Measurements from ENCODE around the gene SMARCAL1.

Gene SMARCAL1

DNA sequence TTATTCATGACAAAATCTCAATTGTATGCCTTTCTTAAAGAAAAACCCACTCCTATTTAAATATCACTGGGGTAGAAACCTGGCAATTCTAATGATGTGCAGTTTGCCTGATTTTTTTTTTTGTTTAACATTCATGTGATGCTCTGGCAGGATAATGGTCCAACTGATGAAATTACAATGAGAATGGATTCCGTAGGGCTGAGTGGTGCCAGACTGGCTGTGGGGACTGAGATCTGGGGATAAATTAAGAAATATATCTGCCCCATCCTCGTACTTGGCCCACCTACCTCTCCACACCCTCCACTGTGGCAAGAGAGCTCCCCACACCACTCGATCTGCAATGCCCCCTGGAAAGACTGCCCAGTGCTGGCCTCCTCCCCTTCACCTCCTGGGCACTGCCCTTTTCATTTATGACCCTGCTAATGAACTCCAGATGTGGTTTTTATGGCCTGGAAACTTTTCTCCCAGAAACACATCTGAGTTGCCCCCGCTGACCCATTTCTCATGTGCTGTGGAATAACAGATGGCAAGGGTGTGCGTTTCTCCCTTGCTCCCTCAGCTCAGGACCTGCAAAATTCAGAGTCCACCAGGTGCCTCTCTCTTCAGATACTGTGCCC lies 53.4 kb downstream of the SMARCAL1 start:
- TF ChIP-seq, protein P1, sequence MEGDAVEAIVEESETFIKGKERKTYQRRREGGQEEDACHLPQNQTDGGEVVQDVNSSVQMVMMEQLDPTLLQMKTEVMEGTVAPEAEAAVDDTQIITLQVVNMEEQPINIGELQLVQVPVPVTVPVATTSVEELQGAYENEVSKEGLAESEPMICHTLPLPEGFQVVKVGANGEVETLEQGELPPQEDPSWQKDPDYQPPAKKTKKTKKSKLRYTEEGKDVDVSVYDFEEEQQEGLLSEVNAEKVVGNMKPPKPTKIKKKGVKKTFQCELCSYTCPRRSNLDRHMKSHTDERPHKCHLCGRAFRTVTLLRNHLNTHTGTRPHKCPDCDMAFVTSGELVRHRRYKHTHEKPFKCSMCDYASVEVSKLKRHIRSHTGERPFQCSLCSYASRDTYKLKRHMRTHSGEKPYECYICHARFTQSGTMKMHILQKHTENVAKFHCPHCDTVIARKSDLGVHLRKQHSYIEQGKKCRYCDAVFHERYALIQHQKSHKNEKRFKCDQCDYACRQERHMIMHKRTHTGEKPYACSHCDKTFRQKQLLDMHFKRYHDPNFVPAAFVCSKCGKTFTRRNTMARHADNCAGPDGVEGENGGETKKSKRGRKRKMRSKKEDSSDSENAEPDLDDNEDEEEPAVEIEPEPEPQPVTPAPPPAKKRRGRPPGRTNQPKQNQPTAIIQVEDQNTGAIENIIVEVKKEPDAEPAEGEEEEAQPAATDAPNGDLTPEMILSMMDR (IDR thresholded peaks at IDR 0.05; ENCODE audit: poor library complexity, severe bottlenecking) = no peak
- no peak overlapping the region for H3K27ac ChIP-seq (ENCODE audit: poor library complexity, severe bottlenecking)
- no peak for DNase-seq (ENCODE audit: low spot score)
- peaks cover 12% of the 10 kb centered on the region for H3K36me3 ChIP-seq (ENCODE audit: low read depth)
- no peak for ATAC-seq (ENCODE audit: low read depth)
- H3K27me3 ChIP-seq (ENCODE audit: insufficient read depth, poor library complexity, severe bottlenecking) = no peaks in the 10 kb centered on the region
- no peaks in the 10 kb centered on the region for H3K4me1 ChIP-seq (ENCODE audit: insufficient read depth, poor library complexity, severe bottlenecking)
- no peaks in the 10 kb centered on the region for H3K9me3 ChIP-seq (ENCODE audit: severe bottlenecking)
- no peak overlapping the region for H3K4me3 ChIP-seq (ENCODE audit: severe bottlenecking)

DNA sequence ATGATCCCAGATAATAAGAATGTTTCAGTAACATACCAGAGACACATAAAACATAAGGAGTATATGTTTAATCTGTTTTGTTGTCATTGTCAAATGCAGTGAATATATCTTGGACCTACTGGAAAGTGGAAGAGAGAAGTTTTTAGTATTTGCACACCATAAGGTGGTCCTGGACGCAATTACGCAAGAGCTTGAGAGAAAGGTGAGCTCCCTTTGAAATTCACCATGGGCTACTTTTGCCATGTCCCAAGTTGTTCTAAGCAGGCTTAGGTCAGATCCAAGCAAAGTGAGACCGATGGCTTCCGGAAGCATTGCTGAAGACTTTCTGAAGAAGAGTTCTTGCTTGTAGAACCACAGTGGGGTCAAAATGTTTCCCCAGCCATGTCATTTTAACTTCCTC lies 55.6 kb downstream of the SMARCAL1 start:
- Histone ChIP-seq H3K36me3 (ENCODE audit: low read depth) (peaks cover 16% of the 10 kb centered on the region), H3K4me1 (ENCODE audit: insufficient read depth, poor library complexity, severe bottlenecking) (no peaks in the 10 kb centered on the region), H3K4me3 (ENCODE audit: severe bottlenecking) (no peak overlapping the region), H3K9me3 (ENCODE audit: severe bottlenecking) (no peaks in the 10 kb centered on the region), H3K27me3 (ENCODE audit: insufficient read depth, poor library complexity, severe bottlenecking) (no peaks in the 10 kb centered on the region), H3K27ac (ENCODE audit: poor library complexity, severe bottlenecking) (no peak overlapping the region)
- DNase-seq (ENCODE audit: low spot score) = no peak
- no peak for ATAC-seq (ENCODE audit: low read depth)
- TF ChIP-seq, protein P1 (IDR thresholded peaks at IDR 0.05; ENCODE audit: poor library complexity, severe bottlenecking) = no peak

DNA sequence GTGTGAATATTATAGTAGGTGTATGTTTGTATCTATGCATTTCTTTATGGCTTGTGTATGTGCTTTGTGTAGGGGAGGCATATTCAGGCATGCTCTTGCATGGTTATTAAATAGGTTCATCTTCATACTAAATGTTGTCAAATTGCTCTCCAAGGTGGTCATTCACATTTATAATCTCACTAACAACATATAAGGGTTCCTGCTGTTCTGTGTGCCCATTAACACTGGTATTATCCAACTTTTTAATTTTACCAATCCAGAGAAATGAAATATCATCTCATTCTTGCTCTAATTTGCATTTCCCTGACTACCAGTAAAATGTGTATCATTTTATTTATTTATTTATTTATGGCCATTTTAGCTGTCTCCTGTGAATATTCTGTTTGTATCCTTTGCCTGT lies 57.4 kb downstream of the SMARCAL1 start:
- ATAC-seq (ENCODE audit: low read depth) = no peak
- DNase-seq (ENCODE audit: low spot score) = no peak
- Histone ChIP-seq H3K4me1 (ENCODE audit: insufficient read depth, poor library complexity, severe bottlenecking) (no peaks in the 10 kb centered on the region), H3K27me3 (ENCODE audit: insufficient read depth, poor library complexity, severe bottlenecking) (no peaks in the 10 kb centered on the region), H3K4me3 (ENCODE audit: severe bottlenecking) (no peak overlapping the region), H3K36me3 (ENCODE audit: low read depth) (peaks cover 16% of the 10 kb centered on the region), H3K27ac (ENCODE audit: poor library complexity, severe bottlenecking) (no peak overlapping the region), H3K9me3 (ENCODE audit: severe bottlenecking) (no peaks in the 10 kb centered on the region)
- TF ChIP-seq, protein P1 (IDR thresholded peaks at IDR 0.05; ENCODE audit: poor library complexity, severe bottlenecking) = no peak

DNA sequence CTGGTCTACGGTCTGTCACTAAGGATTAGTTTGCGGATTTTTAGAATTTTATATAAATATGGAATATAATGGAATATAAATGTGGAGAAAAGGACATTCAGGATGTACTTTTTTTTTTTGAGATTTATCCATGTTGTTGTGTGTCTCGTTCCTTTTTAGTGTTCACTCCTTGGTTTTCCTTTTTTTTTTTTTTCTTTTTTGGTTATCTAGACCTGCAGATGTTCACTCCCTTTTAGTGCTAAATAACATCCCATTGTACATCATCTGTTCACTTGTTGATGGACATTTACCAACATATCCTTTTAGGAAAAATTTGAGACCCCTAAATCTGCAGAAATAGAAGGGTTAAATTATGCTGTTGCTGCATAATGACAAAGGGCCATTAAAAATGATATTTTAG lies 60.9 kb downstream of the SMARCAL1 start:
- no peak for ATAC-seq (ENCODE audit: low read depth)

More for the DNA sequence above, 60.9 kb downstream of the SMARCAL1 start:
- no peak for DNase-seq (ENCODE audit: low spot score)
- TF ChIP-seq, protein P1 (IDR thresholded peaks at IDR 0.05; ENCODE audit: poor library complexity, severe bottlenecking) = no peak
- no peak overlapping the region for H3K27ac ChIP-seq (ENCODE audit: poor library complexity, severe bottlenecking)
- peaks cover 22% of the 10 kb centered on the region for H3K36me3 ChIP-seq (ENCODE audit: low read depth)
- no peak overlapping the region for H3K4me3 ChIP-seq (ENCODE audit: severe bottlenecking)
- H3K4me1 ChIP-seq (ENCODE audit: insufficient read depth, poor library complexity, severe bottlenecking) = peaks cover 8% of the 10 kb centered on the region
- no peaks in the 10 kb centered on the region for H3K9me3 ChIP-seq (ENCODE audit: severe bottlenecking)
- no peaks in the 10 kb centered on the region for H3K27me3 ChIP-seq (ENCODE audit: insufficient read depth, poor library complexity, severe bottlenecking)
